Endothelial cell of umbilical vein (primary cell): Measurements from ENCODE around the gene GORASP1. TPM values are rescaled to one million over a fixed set of nuclear protein-coding genes. Genes with fewer than 3 reads are reported as not detected.
A peak's percentile ranks its signal among the peaks of the same experiment; 100 is the strongest.

Experiments used
- BruUV-seq: library from RNA; stranded (reverse); fragments of 400-500 nt; replicated peaks from 2 replicates; lab custom pipeline; 2021; lab: Mats Ljungman, UMichigan
- CTCF ChIA-PET: fragments of 300-600, 350-600 bp; sonication (Branson Sonifier 250); formaldehyde crosslinking; loops from one replicate; lab custom pipeline; 2021; ENCODE audit warnings: antibody characterized with exemption, inconsistent platforms; lab: Charles Lee
- POLR2A ChIA-PET: fragments of 300-600, 350-600 bp; sonication (Branson Sonifier 250); formaldehyde crosslinking; loops from one replicate; lab custom pipeline; 2021; ENCODE audit warnings: antibody characterized with exemption, inconsistent platforms; lab: Charles Lee
- DNase-seq: peaks from one replicate; pipeline ENCODE4 v3.0.0-alpha.2; 2011; ENCODE audit warnings: low read depth, low spot score
- FAIRE-seq: peaks from 2 replicates; lab custom pipeline; 2011; peaks lifted over from hg19 to GRCh38; lab: Jason Lieb, UNC
- H2AFZ ChIP-seq: 2 replicates; pipeline ENCODE4 v1.6.0; 2012; ENCODE audit warnings: low read depth, low read length, control low read depth, inconsistent platforms
- H3K27ac ChIP-seq: 2 replicates; pipeline ENCODE4 v1.5.1; 2011; ENCODE audit warnings: low read depth, mild to moderate bottlenecking, control low read depth, low read length, moderate library complexity; ENCODE audit not compliant: insufficient read depth
- H3K27me3 ChIP-seq, 2 experiments: 2 replicates each; pipeline versions ENCODE4 v1.6.0 to v1.6.1; 2011; ENCODE audit warnings: low read length in 2 of 2, mixed read lengths in 1 of 2; ENCODE audit not compliant: control insufficient read depth in 2 of 2, insufficient read depth in 2 of 2
- H3K36me3 ChIP-seq, 2 experiments: 2 replicates in 1 of 2; 3 replicates in 1 of 2; pipeline ENCODE4 v1.5.1; 2011; ENCODE audit warnings: low read length in 2 of 2, mild to moderate bottlenecking in 1 of 2, moderate library complexity in 1 of 2; ENCODE audit not compliant: control insufficient read depth in 2 of 2, insufficient read depth in 2 of 2; ENCODE audit errors: extremely low read depth in 1 of 2
- H3K4me1 ChIP-seq: 3 replicates; pipeline ENCODE4 v1.5.1; 2011; ENCODE audit warnings: mild to moderate bottlenecking, low read length; ENCODE audit not compliant: control insufficient read depth, insufficient read depth; ENCODE audit errors: extremely low read depth
- H3K4me2 ChIP-seq: 2 replicates; pipeline ENCODE4 v1.6.1; 2011; ENCODE audit warnings: low read length, control low read depth, mixed read lengths; ENCODE audit not compliant: insufficient read depth
- H3K4me3 ChIP-seq, 3 experiments: fragments of 200-600 bp in 1 of 3; sonication (generic), shearing (Covaris generic) in 1 of 3; replicated peaks in 1 of 3; 2 replicates each; pipeline ENCODE4 v1.5.1; 2011 to 2016; ENCODE audit warnings: control low read depth in 3 of 3, low read length in 3 of 3, mild to moderate bottlenecking in 2 of 3, inconsistent platforms in 1 of 3, low read depth in 1 of 3, moderate library complexity in 1 of 3; ENCODE audit not compliant: insufficient read depth in 1 of 3
- H3K79me2 ChIP-seq: 2 replicates; pipeline ENCODE4 v1.6.0; 2012; ENCODE audit warnings: low read length, inconsistent platforms; ENCODE audit not compliant: control insufficient read depth, insufficient read depth
- H3K9ac ChIP-seq: replicated peaks from 2 replicates; pipeline ENCODE3; 2011; ENCODE audit warnings: low read length, control low read depth; ENCODE audit not compliant: insufficient read depth; ENCODE audit errors: extremely low read depth
- H3K9me1 ChIP-seq: replicated peaks from 3 replicates; pipeline ENCODE4 v1.6.0; 2011; ENCODE audit warnings: mild to moderate bottlenecking, low read length; ENCODE audit not compliant: control insufficient read depth, insufficient read depth; ENCODE audit errors: extremely low read depth
- H3K9me3 ChIP-seq: replicated peaks from 2 replicates; pipeline ENCODE4 v1.5.1; 2012; ENCODE audit warnings: low read length, inconsistent platforms; ENCODE audit not compliant: control insufficient read depth, insufficient read depth
- H4K20me1 ChIP-seq: replicated peaks from 2 replicates; pipeline ENCODE3; 2011; ENCODE audit warnings: mild to moderate bottlenecking, low read length; ENCODE audit not compliant: control insufficient read depth, insufficient read depth; ENCODE audit errors: extremely low read depth
- CTCF ChIP-seq, 2 donors: IDR thresholded peaks; 1 replicate in 1 of 2; 2 replicates in 1 of 2; pipeline ENCODE4 v1.5.1; 2011; ENCODE audit warnings: low read length in 2 of 2, mild to moderate bottlenecking in 2 of 2, moderate library complexity in 2 of 2, control low read depth in 1 of 2, inconsistent platforms in 1 of 2, low read depth in 1 of 2; ENCODE audit not compliant: insufficient read depth in 1 of 2; ENCODE audit errors: extremely low read depth in 1 of 2
- FOS ChIP-seq: IDR thresholded peaks from 2 replicates; pipeline ENCODE4 v1.6.1; 2011; ENCODE audit warnings: mild to moderate bottlenecking, low read length, moderate library complexity, borderline replicate concordance; ENCODE audit not compliant: insufficient read depth
- GATA2 ChIP-seq: IDR thresholded peaks from 2 replicates; pipeline ENCODE4 v1.7.0; 2011; ENCODE audit warnings: low read depth, mild to moderate bottlenecking, moderate library complexity, mixed read lengths, low read length; ENCODE audit not compliant: insufficient read length, insufficient read depth
- MAX ChIP-seq: IDR thresholded peaks from 2 replicates; pipeline ENCODE4 v1.6.1; 2011; ENCODE audit not compliant: insufficient read depth, insufficient read length
- MYC ChIP-seq: IDR thresholded peaks from one replicate; pipeline ENCODE4 v1.6.1; 2011; ENCODE audit warnings: mild to moderate bottlenecking, low read depth, low read length
- POLR2A ChIP-seq: IDR thresholded peaks from 2 replicates; pipeline ENCODE4 v1.6.1; 2012; ENCODE audit warnings: low read depth, mild to moderate bottlenecking, control low read depth, low read length
- POLR2AphosphoS5 ChIP-seq: IDR thresholded peaks from 2 replicates; pipeline ENCODE4 v1.6.1; 2012; ENCODE audit warnings: low read depth, mild to moderate bottlenecking, control low read depth, low read length, moderate library complexity; ENCODE audit not compliant: insufficient read depth
- dilution Hi-C: fragments of 300-500 bp; cut with MboI; formaldehyde crosslinking; loops from one replicate; pipeline ENCODE4 v1.15.0; 2019; ENCODE audit warnings: low sequenced_read_pairs; ENCODE audit not compliant: extremely low pct_ligation_motif_present
- intact Hi-C: fragments of 100-400 bp; cut with micrococcal nuclease; formaldehyde crosslinking; loops from one replicate; pipeline ENCODE4 v1.10.0; 2022
- polyA plus RNA-seq, 4 experiments: library from polyadenylated mRNA; depleted of rRNA in 3 of 4; stranded (reverse) in 3 of 4; unstranded in 1 of 4; fragments of >200 nt; gene quantifications; 2 replicates each; pipeline versions ENCODE4 v1.2.1 to v1.2.3, GENCODE V29; 2011 to 2012; ENCODE audit warnings: missing spikeins in 1 of 4
- total RNA-seq: library from RNA; stranded (reverse); gene quantifications from 2 replicates; pipeline ENCODE4 v1.2.3, GENCODE V29; 2021

The GORASP1 gene
- total and polyA plus RNA-seq, 2 donors (not counting 3 experiments of a cell fraction or from before 2014, with no cell fraction given): 62.5 to 68.0 TPM

GRCh38 chr3:39101022-39101689, 6.3 kb downstream of the GORASP1 start:
- dilution Hi-C loops (no loop called here), intact Hi-C loops (loop anchor here (1.0 kb wide), 1 partner anchor 187 kb away; no protein-coding TSS in a partner anchor)
- POLR2A ChIA-PET: no interaction called here
- no peak overlapping the region for H3K9ac ChIP-seq
- TF ChIP-seq FOS (no peak), CTCF (IDR thresholded peaks at IDR 0.05; ENCODE audit: extremely low read depth in 1 of 2, insufficient read depth in 1 of 2, low read depth in 1 of 2, low read length in 2 of 2) (peak; percentile 73 to 74)
- CTCF ChIA-PET: interaction anchor here (0.6 to 3.7 kb wide), 6 partner anchors 11 to 191 kb away, joined by 3 to 21 read pairs (median 4); no protein-coding TSS in a partner anchor
- BruUV-seq: no TSS peak
- peaks cover 38% of the 10 kb centered on the region for H3K79me2 ChIP-seq
- H4K20me1 ChIP-seq: no peaks in the 10 kb centered on the region
- H3K4me2 ChIP-seq: no peak overlapping the region
- FAIRE-seq: peak; percentile 77
- no peak overlapping the region for H3K4me3 ChIP-seq
- peak; percentile 32 for DNase-seq
- no peak overlapping the region for H2AFZ ChIP-seq
- no peaks in the 10 kb centered on the region for H3K9me3 ChIP-seq
- H3K4me1 ChIP-seq: peaks cover 11% of the 10 kb centered on the region
- peaks cover 19 to 32% of the 10 kb centered on the region in 2 experiments for H3K36me3 ChIP-seq
- H3K27ac ChIP-seq: no peak overlapping the region
- no peaks in the 10 kb centered on the region for H3K9me1 ChIP-seq
- H3K27me3 ChIP-seq: no peaks in the 10 kb centered on the region

GRCh38 chr3:39100500-39100886, 6.9 kb downstream of the GORASP1 start:
- BruUV-seq: no TSS peak
- ChIA-PET CTCF (interaction anchor here (1.0 to 3.7 kb wide), 4 partner anchors 24 to 192 kb away, joined by 3 to 21 read pairs (median 8); no protein-coding TSS in a partner anchor), POLR2A (no interaction called here)
- dilution Hi-C loops: no loop called here
- Histone ChIP-seq H3K79me2 (peaks cover 32% of the 10 kb centered on the region), H3K4me3 (no peak overlapping the region), H3K27ac (no peak overlapping the region), H3K36me3 (peaks cover 19 to 35% of the 10 kb centered on the region in 2 experiments), H3K27me3 (no peaks in the 10 kb centered on the region), H3K9ac (no peak overlapping the region), H3K4me2 (no peak overlapping the region), H3K4me1 (peaks cover 5% of the 10 kb centered on the region), H3K9me1 (no peaks in the 10 kb centered on the region), H3K9me3 (no peaks in the 10 kb centered on the region), H4K20me1 (no peaks in the 10 kb centered on the region), H2AFZ (no peak overlapping the region)
- intact Hi-C loops: no loop called here
- FAIRE-seq (no peak), DNase-seq (no peak)
- TF ChIP-seq POLR2A: no peak
- TF ChIP-seq GATA2: no peak
- no peak for TF ChIP-seq POLR2AphosphoS5
- no peak for TF ChIP-seq FOS
- TF ChIP-seq MYC: no peak
- no peak for TF ChIP-seq MAX
